PFSK-1 (cell line): ENCODE results near the gene GDF10.

Experiments
- FOXP2 ChIP-seq: optimal IDR thresholded peaks from 2 replicates; pipeline ENCODE3; 2011; ENCODE audit warnings: borderline replicate concordance, control low read depth, inconsistent platforms; ENCODE audit not compliant: insufficient read depth; ENCODE audit errors: extremely low read length, extremely low read depth
- POLR2AphosphoS5 ChIP-seq: IDR thresholded peaks from 2 replicates; pipeline ENCODE4 v1.6.1; 2012; ENCODE audit warnings: low read depth, mild to moderate bottlenecking, control low read depth, low read length, moderate library complexity
- SIN3A ChIP-seq: IDR thresholded peaks from 2 replicates; pipeline ENCODE4 v1.6.1; 2012; ENCODE audit warnings: mild to moderate bottlenecking, low read length, moderate library complexity, borderline replicate concordance; ENCODE audit not compliant: insufficient read depth
- TAF1 ChIP-seq: IDR thresholded peaks from 2 replicates; pipeline ENCODE4 v1.6.1; 2012; ENCODE audit warnings: low read length, control low read depth, borderline replicate concordance; ENCODE audit not compliant: insufficient read depth
- TF ChIP-seq, protein P1 (sequence below), 2 experiments: IDR thresholded peaks; 2 replicates each; pipeline versions ENCODE4 v1.6.1 to v1.8.0; 2011 to 2012; ENCODE audit warnings: low read depth in 2 of 2, low read length in 2 of 2, control low read depth in 1 of 2, inconsistent platforms in 1 of 2, mild to moderate bottlenecking in 1 of 2, moderate library complexity in 1 of 2; ENCODE audit not compliant: insufficient read depth in 1 of 2

Gene GDF10

DNA sequence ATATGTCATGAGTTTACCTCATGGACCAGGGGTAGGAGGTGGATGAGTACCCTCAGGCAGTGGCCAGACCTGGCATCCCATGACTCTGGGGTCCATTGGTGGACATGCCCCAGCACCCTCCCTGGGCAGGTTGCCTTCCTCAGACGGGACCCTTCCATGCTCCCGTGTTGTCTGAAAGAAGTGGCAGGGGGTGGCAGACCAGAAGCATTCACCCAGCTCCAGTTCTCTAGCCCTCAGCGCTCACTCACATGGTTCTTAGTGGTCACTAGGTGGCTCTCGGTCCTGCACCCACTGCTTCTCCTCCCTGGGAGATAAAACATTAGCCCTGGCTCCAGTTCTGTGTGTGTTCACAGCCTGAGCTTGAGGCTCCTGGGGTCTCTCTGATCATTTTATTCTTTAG, 54.2 kb downstream of the GDF10 start:
- TF ChIP-seq POLR2AphosphoS5 (no peak), TAF1 (no peak), FOXP2 (no peak)
- TF ChIP-seq, protein P1, sequence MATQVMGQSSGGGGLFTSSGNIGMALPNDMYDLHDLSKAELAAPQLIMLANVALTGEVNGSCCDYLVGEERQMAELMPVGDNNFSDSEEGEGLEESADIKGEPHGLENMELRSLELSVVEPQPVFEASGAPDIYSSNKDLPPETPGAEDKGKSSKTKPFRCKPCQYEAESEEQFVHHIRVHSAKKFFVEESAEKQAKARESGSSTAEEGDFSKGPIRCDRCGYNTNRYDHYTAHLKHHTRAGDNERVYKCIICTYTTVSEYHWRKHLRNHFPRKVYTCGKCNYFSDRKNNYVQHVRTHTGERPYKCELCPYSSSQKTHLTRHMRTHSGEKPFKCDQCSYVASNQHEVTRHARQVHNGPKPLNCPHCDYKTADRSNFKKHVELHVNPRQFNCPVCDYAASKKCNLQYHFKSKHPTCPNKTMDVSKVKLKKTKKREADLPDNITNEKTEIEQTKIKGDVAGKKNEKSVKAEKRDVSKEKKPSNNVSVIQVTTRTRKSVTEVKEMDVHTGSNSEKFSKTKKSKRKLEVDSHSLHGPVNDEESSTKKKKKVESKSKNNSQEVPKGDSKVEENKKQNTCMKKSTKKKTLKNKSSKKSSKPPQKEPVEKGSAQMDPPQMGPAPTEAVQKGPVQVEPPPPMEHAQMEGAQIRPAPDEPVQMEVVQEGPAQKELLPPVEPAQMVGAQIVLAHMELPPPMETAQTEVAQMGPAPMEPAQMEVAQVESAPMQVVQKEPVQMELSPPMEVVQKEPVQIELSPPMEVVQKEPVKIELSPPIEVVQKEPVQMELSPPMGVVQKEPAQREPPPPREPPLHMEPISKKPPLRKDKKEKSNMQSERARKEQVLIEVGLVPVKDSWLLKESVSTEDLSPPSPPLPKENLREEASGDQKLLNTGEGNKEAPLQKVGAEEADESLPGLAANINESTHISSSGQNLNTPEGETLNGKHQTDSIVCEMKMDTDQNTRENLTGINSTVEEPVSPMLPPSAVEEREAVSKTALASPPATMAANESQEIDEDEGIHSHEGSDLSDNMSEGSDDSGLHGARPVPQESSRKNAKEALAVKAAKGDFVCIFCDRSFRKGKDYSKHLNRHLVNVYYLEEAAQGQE (IDR thresholded peaks at IDR 0.05; ENCODE audit: insufficient read depth in 1 of 2, low read depth in 2 of 2, low read length in 2 of 2) = no peak

GRCh38 chr10:47354900-47355299, 54.9 kb downstream of the GDF10 start:
- TF ChIP-seq POLR2AphosphoS5 (no peak), FOXP2 (no peak), TAF1 (no peak), SIN3A (no peak)
- TF ChIP-seq, protein P1 (IDR thresholded peaks at IDR 0.05; ENCODE audit: insufficient read depth in 1 of 2, low read depth in 2 of 2, low read length in 2 of 2) = no peak

- TF ChIP-seq SIN3A (no peak), TAF1 (no peak), FOXP2 (no peak), POLR2AphosphoS5 (no peak)
- TF ChIP-seq, protein P1 (IDR thresholded peaks at IDR 0.05; ENCODE audit: insufficient read depth in 1 of 2, low read depth in 2 of 2, low read length in 2 of 2) = no peak
Observed at GRCh38 chr10:47356708-47357107, 56.7 kb downstream of the GDF10 start.

GRCh38 chr10:47357131-47357582, 57.2 kb downstream of the GDF10 start:
- TF ChIP-seq FOXP2 (no peak), POLR2AphosphoS5 (no peak), SIN3A (no peak), TAF1 (no peak)
- TF ChIP-seq, protein P1 (IDR thresholded peaks at IDR 0.05; ENCODE audit: insufficient read depth in 1 of 2, low read depth in 2 of 2, low read length in 2 of 2) = no peak

GRCh38 chr10:47357911-47358310, 57.9 kb downstream of the GDF10 start:
- TF ChIP-seq FOXP2 (no peak), SIN3A (no peak), POLR2AphosphoS5 (no peak), TAF1 (no peak)
- TF ChIP-seq, protein P1 (IDR thresholded peaks at IDR 0.05; ENCODE audit: insufficient read depth in 1 of 2, low read depth in 2 of 2, low read length in 2 of 2) = no peak
